NCI-H146 (cell line): ENCODE data around the gene RBBP8NL.
"Not testable (repeated sequence)": the region's sequence is repeated elsewhere in the genome, so short reads cannot be mapped to it uniquely, and the experiment has no call there.

Source experiments
- DNase-seq: peaks from one replicate; lab custom pipeline; 2025; lab: John Stamatoyannopoulos, UW

Gene RBBP8NL

GRCh38 chr20:62374331-62375152 lies 52.8 kb downstream of the RBBP8NL start:
- DNase-seq: peak; percentile 20

GRCh38 chr20:62373631-62374179 lies 53.6 kb downstream of the RBBP8NL start:
- not testable (repeated sequence) for DNase-seq

- DNase-seq: no peak
Observed at GRCh38 chr20:62372042-62372993, 55.0 kb downstream of the RBBP8NL start.

GRCh38 chr20:62371588-62372041 lies 55.7 kb downstream of the RBBP8NL start:
- no peak for DNase-seq

- no peak for DNase-seq
Observed at GRCh38 chr20:62370807-62371587, 56.3 kb downstream of the RBBP8NL start.

GRCh38 chr20:62370115-62370806 lies 57.1 kb downstream of the RBBP8NL start:
- no peak for DNase-seq

- DNase-seq: no peak
Observed at GRCh38 chr20:62369815-62370114, 57.6 kb downstream of the RBBP8NL start.

GRCh38 chr20:62368976-62369814 lies 58.1 kb downstream of the RBBP8NL start:
- DNase-seq: peak; percentile 41

- DNase-seq: peak; percentile 65
Observed at GRCh38 chr20:62368392-62368975, 58.9 kb downstream of the RBBP8NL start.

- peak; percentile 79 for DNase-seq
Observed at GRCh38 chr20:62367633-62368391, 59.5 kb downstream of the RBBP8NL start.

GRCh38 chr20:62367136-62367632 lies 60.2 kb downstream of the RBBP8NL start, which contains the start of gene LAMA5:
Gene LAMA5, minus strand, starts transcription at chr20:62367312. Its CDS starts 67 bp downstream, at chr20:62367245.
- peak; percentile 70 for DNase-seq

- DNase-seq: peak; percentile 78
Observed at GRCh38 chr20:62366370-62367135, 60.8 kb downstream of the RBBP8NL start.

GRCh38 chr20:62365814-62366369 lies 61.4 kb downstream of the RBBP8NL start:
- DNase-seq: peak; percentile 39

- DNase-seq: no peak
Observed at GRCh38 chr20:62364911-62365736, 62.2 kb downstream of the RBBP8NL start.

- no peak for DNase-seq
Observed at GRCh38 chr20:62363920-62364851, 63.2 kb downstream of the RBBP8NL start.
